DMS114 treated with DMSO at 0.1 percent for 48 hours (cell line): Measurements from ENCODE around the gene TMEM225.
"Not testable (repeated sequence)": the region's sequence is repeated elsewhere in the genome, so short reads cannot be mapped to it uniquely, and the experiment has no call there.

Experiments
- DNase-seq: peaks from one replicate; lab custom pipeline; 2025; ENCODE audit not compliant: unreplicated experiment; lab: John Stamatoyannopoulos, UW

TMEM225 gene

GRCh38 chr11:123885570-123885969 lies at the start of gene TMEM225:
TMEM225 (minus strand) TSS chr11:123885670; CDS start chr11:123885425, 245 bp downstream.
- no peak for DNase-seq

GRCh38 chr11:123924027-123924426 lies 38.6 kb upstream of the TMEM225 start:
- DNase-seq: no peak

GRCh38 chr11:123920943-123921342 lies 35.5 kb upstream of the TMEM225 start:
- DNase-seq: no peak

GRCh38 chr11:123905826-123906225 lies 20.4 kb upstream of the TMEM225 start:
- no peak for DNase-seq

- DNase-seq: no peak
Measured at GRCh38 chr11:123904932-123905331, 19.5 kb upstream of the TMEM225 start.

GRCh38 chr11:123903932-123904331 lies 18.5 kb upstream of the TMEM225 start:
- no peak for DNase-seq

GRCh38 chr11:123901867-123902266 lies 16.4 kb upstream of the TMEM225 start, which contains the start of gene OR8D4:
OR8D4 (plus strand) TSS chr11:123902167; CDS start chr11:123906432, 4,265 bp downstream.
- DNase-seq: no peak

- no peak for DNase-seq
Measured at GRCh38 chr11:123899792-123900191, 14.3 kb upstream of the TMEM225 start.

- DNase-seq: no peak
Measured at GRCh38 chr11:123892031-123892430, 6.6 kb upstream of the TMEM225 start.

- no peak for DNase-seq
Measured at GRCh38 chr11:123880912-123881311, 4.6 kb downstream of the TMEM225 start.

GRCh38 chr11:123867795-123868194 lies 17.7 kb downstream of the TMEM225 start:
- not testable (repeated sequence) for DNase-seq

- not testable (repeated sequence) for DNase-seq
Measured at GRCh38 chr11:123865293-123865692, 20.2 kb downstream of the TMEM225 start.

- no peak for DNase-seq
Measured at GRCh38 chr11:123859731-123860130, 25.7 kb downstream of the TMEM225 start.

GRCh38 chr11:123856444-123856843 lies 29.0 kb downstream of the TMEM225 start:
- DNase-seq: no peak

- DNase-seq: no peak
Measured at GRCh38 chr11:123853038-123853437, 32.4 kb downstream of the TMEM225 start.

GRCh38 chr11:123852321-123852720 lies 33.1 kb downstream of the TMEM225 start:
- DNase-seq: no peak

GRCh38 chr11:123851110-123851509 lies 34.4 kb downstream of the TMEM225 start:
- DNase-seq: no peak

GRCh38 chr11:123841174-123841573 lies 44.3 kb downstream of the TMEM225 start:
- DNase-seq: no peak

GRCh38 chr11:123839131-123839530 lies 46.3 kb downstream of the TMEM225 start:
- no peak for DNase-seq

- no peak for DNase-seq
Measured at GRCh38 chr11:123838659-123839058, 46.8 kb downstream of the TMEM225 start.

- DNase-seq: no peak
Measured at GRCh38 chr11:123838199-123838598, 47.3 kb downstream of the TMEM225 start.

GRCh38 chr11:123833095-123833494 lies 52.4 kb downstream of the TMEM225 start:
- DNase-seq: no peak
